ENCODE measurements around the gene CALML3.
A peak's percentile ranks its signal among the peaks of the same experiment; 100 is the strongest.

CALML3 gene

DNA sequence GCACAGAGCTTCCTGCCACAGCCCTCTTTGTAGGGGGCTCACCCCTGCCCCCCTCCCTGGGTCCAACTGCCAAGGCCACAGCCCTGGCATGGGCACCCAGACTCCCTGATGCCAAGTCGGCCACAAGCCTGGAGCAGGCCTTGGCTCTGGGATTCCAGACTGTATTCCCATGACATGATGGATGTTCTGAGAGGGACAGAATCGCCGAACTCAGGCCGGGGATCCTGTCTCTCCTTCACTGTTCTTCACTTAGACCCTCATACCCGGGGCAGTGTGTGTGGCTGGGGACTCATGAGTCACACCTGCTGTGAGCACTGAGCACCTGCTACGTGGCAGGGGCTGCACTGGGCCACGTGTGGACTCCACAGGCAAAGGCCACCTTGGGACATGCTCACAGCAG is 33.3 kb upstream of the CALML3 start:
- no peak overlapping the region for H3K27ac ChIP-seq
- TF ChIP-seq, protein P1, sequence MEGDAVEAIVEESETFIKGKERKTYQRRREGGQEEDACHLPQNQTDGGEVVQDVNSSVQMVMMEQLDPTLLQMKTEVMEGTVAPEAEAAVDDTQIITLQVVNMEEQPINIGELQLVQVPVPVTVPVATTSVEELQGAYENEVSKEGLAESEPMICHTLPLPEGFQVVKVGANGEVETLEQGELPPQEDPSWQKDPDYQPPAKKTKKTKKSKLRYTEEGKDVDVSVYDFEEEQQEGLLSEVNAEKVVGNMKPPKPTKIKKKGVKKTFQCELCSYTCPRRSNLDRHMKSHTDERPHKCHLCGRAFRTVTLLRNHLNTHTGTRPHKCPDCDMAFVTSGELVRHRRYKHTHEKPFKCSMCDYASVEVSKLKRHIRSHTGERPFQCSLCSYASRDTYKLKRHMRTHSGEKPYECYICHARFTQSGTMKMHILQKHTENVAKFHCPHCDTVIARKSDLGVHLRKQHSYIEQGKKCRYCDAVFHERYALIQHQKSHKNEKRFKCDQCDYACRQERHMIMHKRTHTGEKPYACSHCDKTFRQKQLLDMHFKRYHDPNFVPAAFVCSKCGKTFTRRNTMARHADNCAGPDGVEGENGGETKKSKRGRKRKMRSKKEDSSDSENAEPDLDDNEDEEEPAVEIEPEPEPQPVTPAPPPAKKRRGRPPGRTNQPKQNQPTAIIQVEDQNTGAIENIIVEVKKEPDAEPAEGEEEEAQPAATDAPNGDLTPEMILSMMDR (conservative IDR thresholded peaks at IDR 0.05; ENCODE audit: low read depth), result no peak
- no peak for DNase-seq (ENCODE audit: low spot score)
- ChIA-PET POLR2A (ENCODE audit: low non-redundant PET) (no interaction called here), CTCF (no interaction called here)

DNA sequence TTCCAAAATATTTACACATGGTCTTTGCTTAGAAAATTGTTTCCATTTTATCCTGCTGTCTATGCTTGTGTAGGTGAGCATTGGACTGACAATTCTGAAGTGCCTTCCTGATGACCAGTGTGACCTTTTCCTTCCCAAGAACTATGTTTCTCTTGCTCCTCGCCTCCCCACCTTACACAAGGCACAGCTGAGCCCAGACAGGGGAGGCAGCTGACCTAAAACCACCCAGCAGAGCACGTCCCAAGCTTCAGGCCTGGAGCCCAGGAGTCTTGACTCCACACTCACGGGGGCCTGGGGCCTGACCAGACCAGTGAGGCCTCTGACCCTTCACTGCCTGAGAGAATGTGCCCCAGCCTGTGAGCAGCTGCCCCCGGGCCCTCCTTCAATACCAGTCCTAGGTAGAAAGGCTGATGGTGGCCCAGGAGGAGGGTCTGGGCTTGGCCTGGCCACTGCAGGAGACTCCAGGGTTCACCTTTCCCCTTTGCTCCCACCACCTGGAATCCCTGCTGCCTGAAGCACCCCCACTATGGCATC is 32.4 kb upstream of the CALML3 start:
- no peak overlapping the region for H3K27ac ChIP-seq
- ChIA-PET CTCF (no interaction called here), POLR2A (ENCODE audit: low non-redundant PET) (no interaction called here)
- no peak for DNase-seq (ENCODE audit: low spot score)
- TF ChIP-seq, protein P1 (conservative IDR thresholded peaks at IDR 0.05; ENCODE audit: low read depth), result no peak

DNA sequence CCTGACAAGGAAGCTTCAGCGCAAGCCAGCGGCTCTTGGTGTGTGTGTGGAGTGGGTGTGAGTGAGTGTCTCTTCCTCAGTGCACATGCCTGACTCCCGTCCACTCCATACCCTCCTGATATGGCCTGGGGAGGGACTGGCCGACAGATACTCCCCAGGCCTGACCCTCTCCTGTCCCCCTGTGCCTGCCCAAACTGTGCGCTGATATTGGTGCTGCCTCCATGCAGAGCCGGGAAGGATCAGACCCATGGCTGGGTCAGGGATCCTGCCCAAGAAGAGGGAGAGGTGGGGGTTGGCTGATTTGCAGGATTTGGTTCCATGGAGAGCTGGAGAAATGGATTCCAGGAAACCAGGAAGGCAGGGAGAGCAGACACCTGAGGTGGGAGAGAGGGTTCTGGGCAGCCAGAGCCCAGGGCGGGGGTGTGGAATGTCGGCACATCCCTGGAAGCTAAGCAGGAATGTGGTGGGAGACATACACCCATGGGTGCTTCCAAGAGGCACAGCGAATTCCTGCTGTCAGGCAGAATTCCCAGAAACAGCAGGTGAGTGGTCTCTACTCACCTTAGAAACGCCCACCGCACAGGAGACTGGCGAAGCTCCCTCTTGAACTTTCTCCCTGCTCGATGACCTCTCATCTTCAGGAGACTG is 31.7 kb upstream of the CALML3 start:
- no peak for DNase-seq (ENCODE audit: low spot score)
- CTCF ChIA-PET, result no interaction called here
- peak overlapping the region; percentile 8; the same call in 1 of the 2 replicates for H3K27ac ChIP-seq
- POLR2A ChIA-PET (ENCODE audit: low non-redundant PET), result no interaction called here
- TF ChIP-seq, protein P1 (conservative IDR thresholded peaks at IDR 0.05; ENCODE audit: low read depth), result no peak

DNA sequence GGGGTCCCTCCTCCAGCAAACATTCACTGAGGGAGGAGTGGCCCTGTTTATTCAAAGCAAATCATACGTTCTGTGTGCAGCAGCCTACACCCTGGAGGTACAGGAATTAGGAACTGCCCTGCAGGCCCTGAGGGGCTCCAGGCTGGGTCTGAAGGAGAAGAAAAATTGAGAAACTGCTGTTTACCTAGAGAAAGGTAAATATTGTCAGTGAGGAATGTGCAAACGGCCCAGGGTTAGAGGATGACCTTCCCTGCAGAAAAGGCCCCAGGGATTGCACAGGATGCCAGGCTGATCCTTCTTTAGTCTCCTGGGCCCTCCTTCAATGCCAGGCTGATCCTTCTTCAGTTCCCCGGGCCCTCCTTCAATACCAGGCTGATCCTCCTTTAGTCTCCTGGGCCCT is 31.1 kb upstream of the CALML3 start:
- POLR2A ChIA-PET (ENCODE audit: low non-redundant PET), result no interaction called here
- TF ChIP-seq, protein P1 (conservative IDR thresholded peaks at IDR 0.05; ENCODE audit: low read depth), result no peak
- CTCF ChIA-PET, result no interaction called here
- peak overlapping the region; percentile 8; the same call in 1 of the 2 replicates for H3K27ac ChIP-seq
- DNase-seq (ENCODE audit: low spot score), result no peak

DNA sequence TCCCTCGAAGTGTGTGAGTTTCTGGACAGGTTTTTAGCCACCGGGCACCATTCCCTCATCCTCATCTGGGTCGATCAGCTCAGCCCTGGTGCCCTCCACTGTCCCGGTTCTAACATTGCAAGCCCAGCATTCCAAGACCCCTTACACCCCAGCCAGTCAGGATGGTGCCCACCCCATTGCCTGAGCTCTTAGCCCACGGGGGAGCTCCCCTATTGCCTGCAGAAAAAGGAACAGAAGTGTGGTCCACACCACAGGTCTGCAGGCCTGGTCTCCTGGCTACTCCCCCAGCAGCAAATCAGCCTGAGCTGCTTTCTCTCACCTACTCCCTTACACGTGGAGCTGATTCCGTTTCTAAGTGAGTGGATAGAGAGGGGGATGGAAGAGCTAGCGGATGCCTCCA is 30.1 kb upstream of the CALML3 start:
- POLR2A ChIA-PET (ENCODE audit: low non-redundant PET), result no interaction called here
- H3K27ac ChIP-seq, result no peak overlapping the region
- TF ChIP-seq, protein P1 (conservative IDR thresholded peaks at IDR 0.05; ENCODE audit: low read depth), result no peak
- CTCF ChIA-PET, result no interaction called here
- DNase-seq (ENCODE audit: low spot score), result no peak

DNA sequence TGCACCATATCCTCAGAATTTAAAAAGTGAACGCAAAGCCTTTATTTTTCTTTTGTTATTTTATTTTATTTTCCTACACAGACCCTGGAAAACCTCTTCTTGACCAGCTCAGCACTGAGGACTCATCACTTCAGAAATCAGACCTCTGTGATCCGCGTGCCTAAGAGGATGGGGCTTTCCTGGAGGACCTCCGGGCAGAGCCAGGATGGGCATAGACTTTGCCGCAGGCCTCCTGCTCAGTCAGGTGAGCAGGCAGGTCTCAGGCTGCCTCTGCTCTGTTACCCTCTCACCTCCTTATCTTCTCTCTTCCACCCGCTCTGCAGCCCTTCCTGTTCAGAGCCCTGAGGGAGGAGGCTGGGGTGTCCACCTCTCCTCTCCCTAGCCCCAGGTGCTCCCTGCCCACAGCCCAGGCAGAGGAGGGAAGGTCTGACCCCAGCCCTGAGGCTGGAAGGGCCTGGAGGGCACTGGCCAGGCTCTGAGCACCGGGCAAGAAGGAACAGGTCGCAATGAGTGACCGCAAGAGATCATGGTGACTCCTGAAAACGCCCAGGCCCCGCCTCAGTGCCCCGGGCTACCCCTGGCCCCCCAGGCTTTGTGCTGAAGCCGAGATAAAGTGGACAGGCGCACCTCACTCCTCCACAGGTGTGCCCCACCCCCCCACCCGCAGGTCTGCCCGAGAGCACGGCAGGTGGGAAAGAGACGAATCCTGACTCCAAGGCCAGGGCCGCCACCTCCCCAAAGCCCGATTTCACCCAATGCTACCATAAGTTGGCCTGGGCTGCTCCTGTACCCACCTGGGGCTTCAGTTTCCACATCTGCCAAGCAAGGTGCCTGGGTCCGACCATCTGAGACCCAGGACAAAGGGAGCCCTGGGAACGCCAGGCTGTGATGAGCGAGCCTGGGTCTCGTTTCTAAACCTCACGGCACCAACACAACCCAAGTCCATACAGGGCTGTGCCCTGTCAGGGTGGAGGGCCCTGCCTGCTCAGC is 28.2 kb upstream of the CALML3 start:
- TF ChIP-seq, protein P1 (conservative IDR thresholded peaks at IDR 0.05; ENCODE audit: low read depth), result no peak
- CTCF ChIA-PET, result interaction anchor here (0.7 to 1.3 kb wide), 2 partner anchors 54 to 1339 kb away, joined by 4 to 5 read pairs; no protein-coding TSS in a partner anchor
- no peak for DNase-seq (ENCODE audit: low spot score)
- H3K27ac ChIP-seq, result peak overlapping the region; percentile 28
- POLR2A ChIA-PET (ENCODE audit: low non-redundant PET), result interaction anchor here (0.5 kb wide), 1 partner anchor 22 kb away, joined by 4 read pairs; no protein-coding TSS in a partner anchor

All from RWPE1 (cell line).